HEK293T (cell line): ENCODE results near the gene CUBN.

Experiments
- ARNT ChIP-seq: fragments of 450-650 bp; IDR thresholded peaks from 2 replicates; pipeline ENCODE4 v1.6.1; 2017; ENCODE audit warnings: mild to moderate bottlenecking
- CTBP1 ChIP-seq: fragments of 450-650 bp; IDR thresholded peaks from 2 replicates; pipeline ENCODE4 v1.6.1; 2016; ENCODE audit warnings: borderline replicate concordance
- ELF4 ChIP-seq: fragments of 450-650 bp; IDR thresholded peaks from 2 replicates; pipeline ENCODE4 v1.6.1; 2017; ENCODE audit warnings: antibody characterized with exemption
- FOXA1 ChIP-seq: fragments of 450-650 bp; IDR thresholded peaks from 2 replicates; pipeline ENCODE4 v1.6.1; 2016; ENCODE audit warnings: mild to moderate bottlenecking
- FOXK2 ChIP-seq: fragments of 450-650 bp; IDR thresholded peaks from 2 replicates; pipeline ENCODE4 v1.6.1; 2016; ENCODE audit warnings: mild to moderate bottlenecking
- FOXM1 ChIP-seq: fragments of 450-650 bp; IDR thresholded peaks from 2 replicates; pipeline ENCODE4 v1.6.1; 2017; ENCODE audit warnings: mild to moderate bottlenecking, borderline replicate concordance
- HDGF ChIP-seq: fragments of 450-650 bp; IDR thresholded peaks from 2 replicates; pipeline ENCODE4 v1.6.1; 2017; ENCODE audit warnings: antibody characterized with exemption, borderline replicate concordance
- L3MBTL2 ChIP-seq: fragments of 450-650 bp; conservative IDR thresholded peaks from 2 replicates; pipeline ENCODE4 v1.6.1; 2016; ENCODE audit warnings: mild to moderate bottlenecking
- LEF1 ChIP-seq: fragments of 450-650 bp; IDR thresholded peaks from 2 replicates; pipeline ENCODE4 v1.6.1; 2017; ENCODE audit warnings: mild to moderate bottlenecking, borderline replicate concordance
- SP1 ChIP-seq: fragments of 450-650 bp; IDR thresholded peaks from 2 replicates; pipeline ENCODE4 v1.6.1; 2017
- SUZ12 ChIP-seq: fragments of 450-650 bp; IDR thresholded peaks from 2 replicates; pipeline ENCODE4 v1.6.1; 2016; ENCODE audit warnings: mild to moderate bottlenecking
- TARDBP ChIP-seq: fragments of 450-650 bp; IDR thresholded peaks from 2 replicates; pipeline ENCODE4 v1.6.1; 2016
- ZNF384 ChIP-seq: fragments of 450-650 bp; IDR thresholded peaks from 2 replicates; pipeline ENCODE4 v1.6.1; 2016
- TF ChIP-seq, protein P1 (sequence below): fragments of 450-650 bp; IDR thresholded peaks from 2 replicates; pipeline ENCODE4 v1.6.1; 2016

DNA sequence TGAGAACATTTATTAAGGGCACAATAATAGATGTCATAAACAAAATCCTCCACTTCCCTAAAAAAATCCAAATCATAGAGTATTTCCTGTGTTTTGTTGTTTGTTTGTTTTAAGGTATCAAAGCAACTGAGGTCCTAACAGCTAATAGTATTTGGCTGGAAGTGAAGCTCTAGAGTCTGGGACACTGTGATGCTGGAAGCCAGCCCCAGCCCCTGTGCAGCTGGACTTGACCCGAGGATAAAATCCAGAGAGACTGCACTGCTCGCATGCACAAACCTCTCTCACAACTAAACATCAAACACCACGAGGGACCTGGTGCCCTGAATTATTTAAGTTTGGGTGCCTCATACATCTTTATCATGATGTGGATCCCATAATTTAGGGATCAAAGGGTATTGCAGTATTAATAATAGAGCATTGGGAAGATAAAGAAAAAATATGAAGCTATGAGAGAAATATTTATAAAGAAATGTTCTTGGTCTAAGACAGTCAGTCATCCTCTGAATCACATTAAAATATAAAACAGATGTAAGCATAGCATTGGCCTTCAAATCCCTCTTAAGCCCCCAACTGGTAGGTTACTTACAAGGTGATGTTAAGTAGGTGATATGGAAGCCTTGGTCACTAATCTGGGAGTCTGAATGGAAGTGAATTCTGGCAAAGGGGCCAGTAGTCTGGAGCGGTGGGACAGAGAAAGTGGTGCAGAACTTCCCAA, 44.4 kb downstream of the CUBN start:
- TF ChIP-seq ZNF384 (no peak), SP1 (no peak), L3MBTL2 (no peak), TARDBP (no peak), ARNT (no peak), LEF1 (no peak), FOXM1 (no peak), SUZ12 (no peak), HDGF (no peak), CTBP1 (no peak), FOXA1 (no peak), ELF4 (no peak), FOXK2 (no peak)
- TF ChIP-seq, protein P1, sequence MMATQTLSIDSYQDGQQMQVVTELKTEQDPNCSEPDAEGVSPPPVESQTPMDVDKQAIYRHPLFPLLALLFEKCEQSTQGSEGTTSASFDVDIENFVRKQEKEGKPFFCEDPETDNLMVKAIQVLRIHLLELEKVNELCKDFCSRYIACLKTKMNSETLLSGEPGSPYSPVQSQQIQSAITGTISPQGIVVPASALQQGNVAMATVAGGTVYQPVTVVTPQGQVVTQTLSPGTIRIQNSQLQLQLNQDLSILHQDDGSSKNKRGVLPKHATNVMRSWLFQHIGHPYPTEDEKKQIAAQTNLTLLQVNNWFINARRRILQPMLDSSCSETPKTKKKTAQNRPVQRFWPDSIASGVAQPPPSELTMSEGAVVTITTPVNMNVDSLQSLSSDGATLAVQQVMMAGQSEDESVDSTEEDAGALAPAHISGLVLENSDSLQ = no peak
